ENCODE measurements around the gene GSTA5.
"Not testable (repeated sequence)": the region's sequence is repeated elsewhere in the genome, so short reads cannot be mapped to it uniquely, and the experiment has no call there.

Gene GSTA5

DNA sequence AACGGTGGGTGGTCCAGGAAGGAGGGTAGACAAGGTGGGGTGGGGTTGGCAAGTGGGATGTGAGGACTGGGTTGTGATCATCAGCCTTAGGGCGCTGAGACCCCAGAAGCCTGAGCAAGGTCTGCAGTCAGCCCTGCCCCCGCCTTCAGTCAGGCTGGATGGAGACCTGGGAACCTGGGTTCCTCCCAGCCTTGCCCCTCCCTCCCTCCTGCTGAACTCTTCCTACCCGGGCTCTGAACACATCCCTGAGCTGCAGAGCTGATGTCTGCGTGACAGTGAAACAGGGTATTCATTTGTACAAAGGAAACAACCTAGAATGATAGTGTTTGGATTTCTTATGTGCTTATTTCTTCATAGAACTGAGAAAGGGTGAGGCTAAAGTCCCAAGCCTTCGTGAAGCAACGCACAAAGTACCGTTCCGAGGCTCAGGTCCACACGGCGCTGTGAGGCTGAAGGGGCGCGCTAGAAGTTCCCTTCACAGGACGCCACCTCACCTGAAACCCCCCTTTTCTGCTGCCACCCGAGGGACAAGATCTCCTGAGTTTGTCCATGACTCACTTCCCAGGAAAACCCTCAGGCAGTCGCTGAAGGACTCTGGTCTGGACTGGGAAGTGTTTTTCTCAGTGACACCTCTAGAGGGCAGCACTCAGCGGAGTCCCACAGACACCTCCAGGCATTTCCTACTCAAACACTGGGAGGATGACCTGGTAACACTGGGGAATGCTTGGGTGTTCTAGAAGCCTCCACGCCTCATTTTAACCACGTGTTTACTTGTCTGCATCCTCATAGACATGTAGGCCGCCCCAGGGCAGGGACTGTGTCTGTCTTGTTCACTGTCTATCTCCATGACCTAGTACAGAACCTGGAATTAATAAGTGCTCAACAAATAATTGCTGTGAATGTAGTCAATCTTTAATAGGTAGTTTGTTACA, 1.2 kb downstream of the GSTA5 start:
- DNase-seq (ENCODE audit: extremely low read depth in 1 of 2, low read depth in 1 of 2): peak in 1 of 2 donors; percentile 16

DNA sequence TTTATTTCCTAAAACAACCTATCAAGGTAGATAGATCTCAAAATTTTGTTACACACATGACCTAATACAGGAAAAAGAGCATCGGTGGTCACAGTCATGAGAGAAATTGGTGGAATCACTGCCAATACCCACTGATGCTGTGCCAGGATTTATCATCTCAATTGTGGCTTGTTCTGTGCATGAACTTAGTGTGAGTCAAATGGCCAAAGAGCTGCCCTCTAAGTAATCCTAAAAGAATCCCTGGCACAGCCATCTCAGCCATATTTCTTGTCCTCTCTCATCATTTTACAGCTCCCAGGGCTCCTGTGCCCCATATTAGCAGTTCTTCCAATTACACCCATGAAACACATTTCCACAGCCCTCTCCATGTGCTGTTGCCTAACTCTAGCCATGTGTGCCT, 6.1 kb downstream of the GSTA5 start:
- DNase-seq (ENCODE audit: extremely low read depth in 1 of 2, low read depth in 1 of 2): no peak

DNA sequence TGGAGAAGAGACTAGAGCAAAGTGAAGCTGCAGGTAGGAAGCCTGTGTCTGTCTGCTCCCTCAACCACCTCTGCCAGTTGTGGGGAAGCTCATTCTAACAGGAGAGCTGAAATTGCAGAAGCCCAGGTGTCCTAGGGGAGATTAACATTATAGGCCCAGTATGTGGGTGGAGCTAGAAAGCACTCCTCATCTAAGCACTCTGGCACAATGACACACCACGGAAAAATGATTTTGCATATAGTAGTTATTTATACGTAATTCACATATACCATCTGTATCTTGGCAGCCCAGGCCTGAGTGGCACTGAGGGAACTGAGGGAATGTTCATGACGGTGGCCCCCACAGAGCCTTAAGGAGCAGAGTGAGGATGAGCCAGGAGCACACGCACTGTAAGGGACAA, 9.7 kb downstream of the GSTA5 start:
- not testable (repeated sequence) for DNase-seq (ENCODE audit: extremely low read depth in 1 of 2, low read depth in 1 of 2)

DNA sequence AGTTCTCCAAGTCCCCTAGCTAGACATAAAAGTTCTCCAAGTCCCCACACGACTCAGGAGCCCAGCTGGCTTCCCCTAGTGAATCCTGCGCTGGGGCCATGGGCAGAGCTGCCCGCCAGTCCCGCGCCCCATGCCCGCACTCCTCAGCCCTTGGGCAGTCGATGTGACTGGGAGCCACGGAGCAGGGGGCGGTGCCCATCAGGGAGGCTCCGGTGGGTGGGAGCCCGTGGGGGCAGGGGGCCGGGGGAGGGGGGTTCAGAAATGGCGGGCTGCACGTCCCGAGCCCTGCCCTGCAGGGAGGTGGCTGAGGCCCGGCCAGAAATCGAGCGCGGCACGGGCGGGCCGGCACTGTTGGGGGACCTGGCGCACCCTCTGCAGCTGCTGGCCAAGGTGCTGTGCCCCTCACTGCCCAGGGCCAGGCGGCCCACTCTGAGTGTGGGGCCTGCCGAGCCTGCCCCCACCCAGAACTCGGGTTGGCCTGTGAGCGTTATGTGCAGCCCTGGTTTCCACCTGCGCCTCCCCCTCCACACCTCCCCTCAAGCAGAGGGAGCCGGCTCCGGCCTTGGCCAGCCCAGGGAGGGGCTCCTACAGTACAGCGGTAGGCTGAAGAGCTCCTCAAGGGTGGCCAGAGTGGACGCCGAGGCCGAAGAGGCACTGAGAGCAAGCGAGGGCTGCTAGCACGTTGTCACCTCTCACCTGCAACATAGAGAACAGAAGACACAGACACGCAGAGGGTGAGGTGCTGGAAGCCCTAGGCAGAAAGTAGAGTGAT, 11.4 kb downstream of the GSTA5 start:
- no peak for DNase-seq (ENCODE audit: extremely low read depth in 1 of 2, low read depth in 1 of 2)

DNA sequence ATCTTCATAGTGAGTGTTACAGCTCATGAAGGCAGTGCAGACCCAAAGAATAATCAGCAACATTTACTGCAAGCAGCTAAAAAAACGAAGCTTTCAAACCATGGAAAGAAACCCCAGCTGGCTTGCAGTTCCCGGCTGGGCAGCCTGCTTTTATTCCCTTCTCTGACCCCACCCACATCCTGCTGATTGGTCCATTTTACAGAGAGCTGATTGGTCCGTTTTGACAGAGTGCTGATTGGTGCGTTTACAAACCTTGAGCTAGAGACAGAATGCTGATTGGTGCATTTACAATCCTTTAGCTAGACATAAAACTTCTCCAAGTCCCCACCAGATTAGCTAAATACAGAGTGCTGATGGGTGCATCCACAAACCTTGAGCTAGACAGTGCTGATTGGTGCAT, 12.0 kb downstream of the GSTA5 start:
- not testable (repeated sequence) for DNase-seq (ENCODE audit: extremely low read depth in 1 of 2, low read depth in 1 of 2)

DNA sequence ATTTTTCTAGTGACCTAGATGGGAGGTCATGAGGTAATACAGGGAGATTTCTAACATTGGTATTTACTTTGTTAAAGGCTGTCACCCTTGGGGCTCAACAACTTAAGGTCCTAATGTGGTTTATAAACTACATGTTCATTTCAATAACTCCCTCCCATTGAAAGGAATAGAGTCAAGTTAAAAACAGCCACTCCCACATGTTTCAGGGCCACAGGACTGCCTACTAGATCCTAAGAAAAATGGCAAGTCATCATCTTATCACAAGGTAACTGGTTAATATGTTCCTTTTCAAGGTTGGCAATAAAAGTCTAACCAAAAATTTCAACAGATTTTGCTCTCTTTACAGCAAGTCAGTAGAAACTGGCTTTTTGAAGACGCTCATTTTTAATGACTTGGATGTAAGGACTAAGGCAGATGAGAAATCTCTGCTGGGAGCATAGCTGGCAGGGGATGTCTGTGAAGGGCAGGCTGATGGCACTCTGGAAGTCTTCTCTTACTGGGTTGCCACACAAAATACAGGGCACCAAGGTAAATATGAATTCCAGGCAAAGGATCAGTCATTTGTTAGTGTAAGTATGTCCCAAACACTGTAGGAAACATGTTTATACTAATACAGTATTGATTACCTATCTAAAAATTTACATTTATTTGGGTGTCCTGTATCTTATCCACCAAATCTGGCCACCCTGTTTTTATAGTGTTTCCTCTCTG, 13.4 kb downstream of the GSTA5 start:
- not testable (repeated sequence) for DNase-seq (ENCODE audit: extremely low read depth in 1 of 2, low read depth in 1 of 2)

DNA sequence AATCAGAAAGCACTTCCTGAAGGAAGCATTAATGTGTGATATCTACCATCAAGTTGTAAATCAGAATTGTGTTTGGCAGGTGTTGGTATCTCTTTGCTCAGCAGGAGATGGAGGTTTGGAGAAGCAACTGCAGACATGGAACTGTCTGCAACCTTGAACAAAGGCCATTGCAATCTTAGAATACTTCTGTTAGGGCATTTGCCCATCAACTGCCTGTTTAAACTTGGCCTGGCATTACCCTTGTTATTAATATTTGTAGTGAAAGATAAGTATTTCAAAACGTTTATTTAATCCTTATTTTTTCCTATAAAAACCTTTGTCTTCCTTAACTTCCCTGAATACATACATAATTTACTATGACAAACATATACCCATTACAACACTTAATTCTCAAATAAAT, 14.1 kb downstream of the GSTA5 start:
- no peak for DNase-seq (ENCODE audit: extremely low read depth in 1 of 2, low read depth in 1 of 2)

DNA sequence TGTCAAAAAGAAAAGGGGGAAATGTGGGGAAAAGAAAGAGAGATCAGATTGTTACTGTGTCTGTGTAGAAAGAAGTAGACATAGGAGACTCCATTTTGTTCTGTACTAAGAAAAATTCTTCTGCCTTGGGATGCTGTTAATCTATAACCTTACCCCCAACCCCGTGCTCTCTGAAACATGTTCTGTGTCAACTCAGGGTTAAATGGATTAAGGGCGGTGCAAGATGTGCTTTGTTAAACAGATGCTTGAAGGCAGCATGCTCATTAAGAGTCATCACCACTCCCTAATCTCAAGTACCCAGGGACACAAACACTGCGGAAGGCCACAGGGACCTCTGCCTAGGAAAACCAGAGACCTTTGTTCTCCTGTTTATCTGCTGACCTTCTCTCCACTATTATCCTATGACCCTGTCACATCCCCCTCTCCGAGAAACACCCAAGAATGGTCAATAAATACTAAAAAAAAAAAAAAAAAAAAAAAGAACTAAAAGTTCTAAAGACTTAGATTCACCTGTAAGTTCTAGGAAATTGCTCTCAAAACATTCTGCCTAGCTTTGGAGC, 14.6 kb downstream of the GSTA5 start:
- DNase-seq (ENCODE audit: extremely low read depth in 1 of 2, low read depth in 1 of 2): not testable (repeated sequence)

DNA sequence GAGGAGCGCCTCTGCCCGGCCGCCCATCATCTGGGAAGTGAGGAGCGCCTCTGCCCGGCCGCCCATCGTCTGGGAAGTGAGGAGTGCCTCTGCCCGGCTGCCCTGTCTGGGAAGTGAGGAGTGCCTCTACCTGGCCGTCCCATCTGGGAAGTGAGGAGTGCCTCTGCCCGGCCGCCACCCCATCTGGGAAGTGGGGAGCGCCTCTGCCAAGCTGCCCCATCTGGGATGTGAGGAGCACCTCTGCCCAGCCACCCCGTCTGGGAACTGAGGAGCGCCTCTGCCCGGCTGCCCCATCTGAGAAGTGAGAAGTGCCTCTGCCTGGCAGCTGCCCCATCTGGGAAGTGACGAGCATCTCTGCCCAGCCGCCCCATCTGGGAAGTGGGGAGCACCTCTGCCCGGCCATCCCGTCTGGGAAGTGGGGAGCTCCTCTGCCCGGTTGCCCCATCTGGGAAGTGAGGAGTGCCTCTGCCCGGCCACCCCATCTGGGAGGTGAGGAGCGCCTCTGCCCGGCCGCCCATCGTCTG, 15.3 kb downstream of the GSTA5 start:
- DNase-seq (ENCODE audit: extremely low read depth in 1 of 2, low read depth in 1 of 2): not testable (repeated sequence)

DNA sequence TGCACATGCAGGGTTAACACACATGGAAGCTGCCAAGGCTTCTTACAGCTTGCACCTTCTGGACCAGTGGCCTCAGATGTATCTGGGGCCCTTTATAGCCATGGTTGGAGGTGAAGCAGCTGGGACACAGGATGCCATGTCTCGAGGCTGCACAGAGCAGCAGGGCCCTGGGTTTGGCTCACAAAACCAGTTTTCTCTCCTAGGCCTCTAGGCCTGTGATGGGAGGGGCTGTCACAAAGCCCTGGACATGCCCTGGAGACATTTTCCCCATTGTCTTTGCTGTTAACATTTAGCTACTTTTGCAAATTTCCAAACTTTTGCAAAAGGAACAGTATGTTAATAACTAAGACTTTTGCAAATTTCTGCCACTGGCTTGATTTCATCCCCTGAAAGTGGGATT, 18.8 kb downstream of the GSTA5 start:
- DNase-seq (ENCODE audit: extremely low read depth in 1 of 2, low read depth in 1 of 2): no peak

DNA sequence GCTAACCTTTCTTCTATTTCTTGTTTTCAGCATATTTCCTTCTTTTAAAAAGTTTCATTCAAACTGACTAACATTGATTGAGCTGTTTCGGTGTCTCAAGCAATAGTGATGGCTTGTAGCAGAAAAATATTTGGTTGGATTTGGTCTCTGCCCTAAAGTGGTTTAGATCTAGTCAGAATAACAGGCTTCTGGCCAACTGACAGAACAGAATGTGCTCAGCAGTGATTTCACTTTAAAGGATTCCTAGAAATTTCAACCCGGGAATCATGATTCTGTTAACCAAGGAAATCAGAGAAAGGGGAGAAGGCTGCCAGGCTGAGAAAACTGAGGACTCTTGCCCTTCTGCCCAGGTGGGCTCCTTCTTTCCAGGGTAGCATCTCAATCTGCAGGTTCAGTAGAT, 20.4 kb downstream of the GSTA5 start:
- no peak for DNase-seq (ENCODE audit: extremely low read depth in 1 of 2, low read depth in 1 of 2)

DNA sequence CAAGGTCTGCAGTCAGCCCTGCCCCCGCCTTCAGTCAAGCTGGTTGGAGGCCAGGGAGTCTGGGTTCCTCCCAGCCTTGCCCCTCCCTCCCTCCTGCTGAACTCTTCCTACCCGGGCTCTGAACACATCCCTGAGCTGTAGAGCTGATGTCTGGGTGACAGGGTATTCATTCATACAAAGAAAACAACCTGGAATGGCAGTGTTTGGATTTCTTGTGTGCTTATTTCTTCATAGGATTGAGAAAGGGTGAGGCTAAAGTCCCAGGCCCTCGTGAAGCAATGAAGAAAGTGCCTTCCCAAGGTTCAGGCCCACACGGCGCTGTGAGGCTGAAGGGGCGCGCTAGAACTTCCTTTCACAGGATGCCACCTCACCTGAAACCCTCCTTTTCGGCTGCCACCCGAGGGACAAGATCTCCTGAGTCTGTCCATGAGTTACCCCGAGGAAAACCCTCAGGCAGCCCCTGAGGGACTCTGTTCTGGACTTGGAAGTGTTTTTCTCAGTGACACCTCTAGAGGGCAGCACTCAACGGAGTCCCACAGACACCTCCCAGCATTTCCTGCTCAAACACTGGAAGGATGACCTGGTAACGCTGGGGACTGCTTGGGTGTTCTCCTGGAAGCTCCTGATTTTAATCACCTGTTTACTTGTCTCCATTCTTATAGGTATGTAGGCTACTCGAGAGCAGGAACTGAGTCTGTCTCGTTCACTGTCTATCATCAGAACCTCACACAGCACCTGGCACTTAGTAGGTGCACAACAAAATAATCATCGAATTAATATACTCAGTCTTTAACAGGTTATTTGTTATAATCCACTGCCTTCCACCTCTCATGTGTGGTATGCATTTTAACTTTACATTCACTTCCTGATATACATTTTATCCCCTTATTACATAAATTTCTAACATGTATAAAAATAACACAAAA, 25.2 kb downstream of the GSTA5 start:
- DNase-seq (ENCODE audit: extremely low read depth in 1 of 2, low read depth in 1 of 2): peak in 1 of 2 donors; percentile 4

DNA sequence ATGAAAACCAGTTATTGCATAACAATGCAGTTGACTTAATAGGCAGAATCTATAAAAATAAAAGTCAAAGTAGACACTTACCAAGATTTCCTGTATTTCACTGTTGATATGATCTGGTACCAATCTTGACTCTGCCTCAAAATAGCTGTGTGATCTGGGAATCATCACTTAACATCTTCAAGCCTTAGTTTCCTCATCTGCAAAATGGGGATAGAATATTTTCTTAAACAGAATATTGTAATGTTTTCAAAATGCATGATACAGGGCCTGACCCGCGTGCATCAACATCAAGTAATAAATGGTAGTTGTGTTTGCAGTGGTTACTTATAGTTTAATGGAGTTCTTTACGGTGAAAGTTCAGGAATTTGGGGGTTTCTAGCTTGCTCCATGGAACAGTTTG, 26.1 kb downstream of the GSTA5 start:
- DNase-seq (ENCODE audit: extremely low read depth in 1 of 2, low read depth in 1 of 2): not testable (repeated sequence)

DNA sequence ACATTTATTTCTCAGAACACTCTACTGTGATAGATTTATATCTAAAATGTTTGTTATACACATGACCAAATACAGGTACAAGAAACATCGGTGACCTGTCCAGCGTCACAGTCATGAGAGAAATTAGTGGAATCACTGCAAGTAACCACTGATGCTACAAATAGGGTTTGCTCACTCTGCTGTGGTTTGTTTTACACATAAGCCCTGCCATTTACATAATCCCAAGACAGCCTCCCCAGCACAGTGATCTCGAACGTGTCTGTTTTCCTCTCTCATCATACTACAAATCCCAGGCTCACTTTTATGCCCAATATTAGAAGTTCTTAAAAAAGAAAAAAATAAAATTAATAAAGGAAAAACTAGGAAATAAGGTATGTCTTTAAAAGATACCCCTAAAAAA, 30.8 kb downstream of the GSTA5 start:
- DNase-seq (ENCODE audit: extremely low read depth in 1 of 2, low read depth in 1 of 2): not testable (repeated sequence)

DNA sequence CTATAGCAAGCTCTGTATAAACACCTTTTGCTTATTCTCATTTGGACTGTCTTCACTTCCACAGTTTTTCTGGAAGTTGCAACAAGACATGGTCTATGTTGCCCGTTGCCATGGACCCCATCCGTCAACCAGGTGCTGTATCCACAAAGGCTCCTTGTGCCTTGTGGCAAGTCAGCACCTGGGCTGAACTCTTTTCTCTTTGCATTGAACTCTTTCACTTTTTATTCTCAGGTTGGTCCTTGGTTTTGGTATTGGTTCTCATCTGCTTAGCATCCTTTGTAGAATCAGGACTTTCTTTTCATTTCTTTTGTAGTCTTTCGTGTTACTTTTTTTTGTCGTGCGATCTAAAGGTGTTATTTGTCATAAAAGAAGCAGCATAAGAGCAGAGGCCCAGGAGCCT, 32.0 kb downstream of the GSTA5 start:
- DNase-seq (ENCODE audit: extremely low read depth in 1 of 2, low read depth in 1 of 2): no peak

DNA sequence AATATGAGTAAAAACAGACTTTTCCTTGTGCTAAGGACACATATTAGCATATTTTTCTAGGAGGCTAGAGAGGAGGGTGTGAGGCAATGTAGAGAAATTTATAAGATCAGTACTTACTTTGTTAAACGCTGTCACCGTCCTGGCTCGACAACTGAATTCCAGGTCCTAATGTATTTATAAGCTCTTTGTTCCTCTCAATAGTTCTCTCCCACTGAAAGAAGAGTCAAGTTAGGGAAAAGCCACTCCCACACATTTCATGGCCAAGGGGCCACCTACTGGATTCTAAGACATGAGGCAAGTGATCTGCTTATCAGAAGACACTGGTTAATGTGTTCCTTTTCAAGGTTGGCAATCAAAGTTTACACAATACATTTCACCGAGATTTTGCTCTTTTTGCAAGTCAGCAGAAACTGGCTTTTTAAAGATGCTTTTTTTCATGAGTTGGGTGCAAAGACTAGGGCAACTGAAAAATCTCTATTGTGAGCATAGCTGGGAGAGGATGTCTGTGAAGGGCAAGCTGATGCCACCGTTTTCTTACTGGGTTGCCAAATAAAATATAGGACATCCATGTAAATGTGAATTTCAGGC, 36.9 kb downstream of the GSTA5 start, which contains the start of gene GSTA1:
Gene GSTA1 (minus strand): TSS at position 149 of the 588 bp plus-strand sequence. CDS start 4,549 bp downstream, outside the sequence.
- not testable (repeated sequence) for DNase-seq (ENCODE audit: extremely low read depth in 1 of 2, low read depth in 1 of 2)

DNA sequence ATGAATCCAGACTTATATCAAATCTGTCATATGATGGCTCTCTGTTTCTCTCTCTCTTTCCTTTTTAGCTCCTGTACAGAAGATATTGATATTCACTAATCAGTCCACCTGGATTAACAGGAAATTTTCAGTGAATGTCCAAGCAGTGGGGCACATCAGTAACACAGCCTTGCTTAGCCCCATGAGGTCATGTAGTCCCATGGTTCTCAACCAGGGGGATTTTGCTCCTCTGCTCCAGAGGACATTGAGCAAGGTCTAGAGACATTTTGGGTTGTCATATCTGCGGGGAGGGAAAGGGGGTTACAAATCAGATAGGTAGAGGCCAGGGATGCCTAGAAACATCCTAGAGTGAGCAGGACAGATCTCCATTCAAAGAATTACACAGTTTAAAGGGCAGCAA, 37.8 kb downstream of the GSTA5 start:
- no peak for DNase-seq (ENCODE audit: extremely low read depth in 1 of 2, low read depth in 1 of 2)

DNA sequence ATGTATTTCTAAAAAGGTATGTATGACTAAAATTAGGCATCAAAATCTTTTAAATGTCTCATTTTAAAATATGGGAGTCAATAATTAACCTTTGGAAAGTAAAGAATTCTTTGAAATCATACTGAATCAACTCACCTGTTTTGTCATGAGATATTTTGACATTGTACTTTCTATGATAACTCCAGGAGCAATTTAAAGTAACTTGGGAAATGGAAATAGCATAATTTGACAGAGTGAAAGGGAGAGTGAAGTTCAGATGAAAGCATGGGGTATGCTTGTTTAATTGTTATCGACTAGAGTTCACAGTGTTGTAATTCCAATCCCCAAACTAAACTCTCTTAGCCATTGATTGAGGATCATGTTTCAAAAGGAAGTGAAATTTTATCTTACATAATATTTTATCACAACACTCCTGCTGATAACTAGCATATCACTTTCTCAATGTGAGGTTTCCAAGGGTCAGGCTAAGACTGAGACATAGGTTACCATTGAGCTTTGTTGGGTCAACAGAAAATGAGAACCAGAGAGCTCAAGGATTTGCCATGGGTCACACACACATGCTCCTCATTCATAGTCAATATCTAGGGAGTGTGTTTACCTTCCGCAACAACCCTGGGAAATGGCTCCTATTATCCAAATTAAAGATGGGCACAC, 39.3 kb downstream of the GSTA5 start:
- no peak for DNase-seq (ENCODE audit: extremely low read depth in 1 of 2, low read depth in 1 of 2)

DNA sequence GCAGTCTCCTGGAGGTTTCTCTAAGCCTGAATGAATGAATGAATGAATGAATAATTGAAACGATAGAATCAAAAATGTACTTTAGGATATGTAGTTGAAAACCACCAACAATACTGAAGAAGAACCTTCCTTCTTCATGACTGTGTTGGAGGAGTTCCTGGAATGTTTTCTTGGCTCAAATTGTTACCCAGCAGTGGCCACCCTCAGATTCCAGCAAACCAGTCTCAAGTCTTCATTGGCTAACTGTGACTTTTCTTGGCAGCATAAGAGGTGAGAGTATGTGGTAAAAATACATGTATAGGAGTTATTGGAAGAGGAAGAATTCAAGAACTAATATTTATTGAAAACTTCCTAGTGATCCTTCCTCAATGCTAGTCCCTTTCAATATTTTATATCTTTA, 41.3 kb downstream of the GSTA5 start:
- DNase-seq (ENCODE audit: extremely low read depth in 1 of 2, low read depth in 1 of 2): not testable (repeated sequence)

Measured in activated CD8-positive, alpha-beta memory T cell treated with anti-CD3 and anti-CD28 coated beads for 1 hour (primary cell).